HG02943 (cell line): ENCODE measurements around the gene GIMAP8.
"Not testable (repeated sequence)": the region's sequence is repeated elsewhere in the genome, so short reads cannot be mapped to it uniquely, and the experiment has no call there.

Experiments used
- ATAC-seq: cut with Tn5 transposase; IDR thresholded peaks from one replicate; pipeline ENCODE4 v1.9.1; 2021; ENCODE audit warnings: mild to moderate bottlenecking, low read depth, moderate library complexity; ENCODE audit not compliant: unreplicated experiment

The GIMAP8 gene

DNA sequence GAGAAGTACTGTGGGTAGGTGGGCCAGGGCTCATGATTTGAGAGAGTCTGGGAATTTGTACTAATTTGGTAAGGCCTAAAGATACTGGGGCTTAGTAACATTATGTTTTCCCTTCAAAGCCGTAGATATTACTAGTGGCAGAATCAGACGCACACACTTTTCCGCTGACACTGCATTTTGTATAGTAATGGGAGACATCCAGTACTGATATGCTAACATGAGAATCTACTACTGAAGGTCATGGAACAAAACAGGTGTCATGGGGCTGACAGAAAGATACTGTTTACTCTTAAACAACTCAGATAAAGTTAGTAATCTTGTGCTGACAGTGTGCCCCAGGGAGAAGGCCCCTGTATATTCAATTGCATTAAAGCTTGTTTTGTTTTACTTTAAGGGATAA is 53.2 kb downstream of the GIMAP8 start:
- ATAC-seq: no peak

DNA sequence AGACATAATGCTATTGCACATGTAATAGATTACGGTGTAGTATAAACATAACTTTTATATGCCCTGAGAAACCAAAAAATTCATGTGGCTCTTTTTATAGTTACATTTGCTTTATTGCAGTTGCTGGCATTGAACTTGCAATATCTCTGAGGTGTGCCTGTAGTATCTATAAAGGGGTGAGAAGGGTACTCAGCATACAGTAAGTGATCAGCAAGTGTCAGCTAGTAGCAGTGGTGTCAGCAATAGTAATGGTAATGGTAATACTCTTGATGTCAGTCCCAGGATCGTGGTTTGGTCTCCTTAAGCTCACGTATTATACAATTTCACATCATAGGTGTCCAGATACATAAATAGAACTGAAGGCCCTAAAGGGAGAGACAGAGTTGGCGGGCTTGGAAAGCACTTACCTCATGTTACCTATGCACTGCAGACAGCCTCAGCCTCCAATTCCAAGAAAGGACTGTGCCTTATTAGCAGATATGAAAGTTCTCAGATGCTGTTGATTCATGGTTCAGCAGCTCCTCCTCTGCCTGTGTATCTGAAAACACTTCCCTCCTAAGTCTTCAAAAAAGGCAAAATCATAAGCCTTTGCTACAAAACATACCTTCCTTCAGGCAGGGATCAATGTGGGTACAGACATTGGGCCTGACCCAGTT is 57.6 kb downstream of the GIMAP8 start:
- no peak for ATAC-seq

- ATAC-seq: no peak
These were observed 60.6 kb downstream of the GIMAP8 start for GRCh38 chr7:150511048-150511447.

DNA sequence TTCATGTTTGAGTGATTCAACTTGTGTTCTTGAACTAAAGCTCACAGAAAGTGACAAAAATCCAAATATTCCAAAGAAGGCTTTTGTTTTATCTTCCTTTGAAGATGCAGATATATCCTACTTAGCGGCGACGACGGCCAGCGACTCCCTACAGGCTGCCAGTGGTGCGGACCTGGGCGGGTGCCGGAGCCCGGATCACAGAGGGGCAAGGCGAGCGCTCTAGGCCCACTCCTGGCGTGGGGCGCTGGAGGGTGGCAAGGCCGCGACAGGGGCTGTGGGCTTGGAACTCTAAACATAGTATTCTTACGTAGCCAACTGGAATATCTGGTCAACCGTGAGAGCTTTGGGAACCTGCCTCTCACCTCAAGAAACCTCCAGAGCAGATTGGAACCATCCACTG is 63.3 kb downstream of the GIMAP8 start:
- no peak for ATAC-seq

- no peak for ATAC-seq
These were observed 64.4 kb downstream of the GIMAP8 start, which contains the start of gene GIMAP7 for GRCh38 chr7:150514748-150515222. GIMAP7 (plus strand) TSS chr7:150514872; CDS start chr7:150519975, 5,103 bp downstream.

DNA sequence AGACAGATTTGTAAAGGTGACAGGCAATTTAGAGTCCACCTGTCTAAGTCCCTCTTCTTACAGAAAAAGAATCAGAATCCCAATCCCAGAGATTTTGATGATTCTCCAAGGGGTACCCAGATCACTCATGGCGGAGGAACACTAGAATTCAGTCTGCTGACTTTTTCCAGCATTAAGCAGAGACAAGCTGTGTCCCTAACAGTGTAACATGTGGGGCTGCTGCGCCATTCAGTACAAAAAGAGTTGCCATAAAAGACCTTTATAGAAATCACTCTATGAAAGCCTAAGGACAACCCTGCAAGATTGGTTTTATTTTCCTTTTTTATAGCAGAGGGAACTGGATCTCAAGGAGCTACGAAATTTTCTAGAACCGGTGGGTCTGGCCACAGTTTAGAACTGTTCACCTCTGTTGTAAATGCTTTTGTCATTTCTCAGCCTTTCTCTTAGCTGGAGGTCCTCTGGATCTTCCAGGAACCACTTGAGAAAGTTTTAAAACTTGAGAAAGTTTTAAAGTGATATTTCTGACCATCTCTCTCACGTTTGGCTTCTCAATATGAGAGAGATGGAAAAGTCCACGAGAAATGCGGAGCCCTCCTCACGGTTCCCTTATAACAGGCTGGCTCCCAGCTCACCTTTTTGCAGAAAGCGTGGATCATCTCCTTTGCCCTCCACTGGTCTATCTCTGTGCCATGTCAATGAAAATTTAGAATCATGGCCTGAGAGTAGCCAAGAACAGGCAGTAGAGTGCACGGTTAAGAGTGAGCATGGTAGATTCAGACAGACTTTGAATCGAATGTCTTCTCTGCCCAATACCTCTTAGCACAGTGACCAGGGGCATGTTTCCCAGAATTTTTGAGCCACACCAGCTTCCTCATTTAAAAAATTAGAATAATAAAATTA is 65.1 kb downstream of the GIMAP8 start:
- ATAC-seq: no peak

GRCh38 chr7:150516956-150517745 is 66.7 kb downstream of the GIMAP8 start:
- no peak for ATAC-seq

GRCh38 chr7:150519310-150519709 is 68.9 kb downstream of the GIMAP8 start:
- ATAC-seq: no peak

DNA sequence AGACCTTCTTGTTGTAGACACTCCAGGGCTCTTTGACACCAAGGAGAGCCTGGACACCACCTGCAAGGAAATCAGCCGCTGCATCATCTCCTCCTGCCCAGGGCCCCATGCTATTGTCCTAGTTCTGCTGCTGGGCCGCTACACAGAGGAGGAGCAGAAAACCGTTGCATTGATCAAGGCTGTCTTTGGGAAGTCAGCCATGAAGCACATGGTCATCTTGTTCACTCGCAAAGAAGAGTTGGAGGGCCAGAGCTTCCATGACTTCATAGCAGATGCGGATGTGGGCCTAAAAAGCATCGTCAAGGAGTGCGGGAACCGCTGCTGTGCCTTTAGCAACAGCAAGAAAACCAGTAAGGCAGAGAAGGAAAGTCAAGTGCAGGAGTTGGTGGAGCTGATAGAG is 69.7 kb downstream of the GIMAP8 start:
- ATAC-seq: no peak

- ATAC-seq: not testable (repeated sequence)
These were observed 72.5 kb downstream of the GIMAP8 start for GRCh38 chr7:150522931-150523330.

GRCh38 chr7:150524018-150524417 is 73.6 kb downstream of the GIMAP8 start:
- no peak for ATAC-seq
